AG04449 (cell line): ENCODE data around the gene TRIM56.
"Not testable (repeated sequence)": the region's sequence is repeated elsewhere in the genome, so short reads cannot be mapped to it uniquely, and the experiment has no call there.

Experiments
- CTCF ChIA-PET: fragments of 350-600 bp; formaldehyde crosslinking; extraction: SDS; loops from one replicate; lab custom pipeline; 2021; ENCODE audit warnings: antibody characterized with exemption; lab: Yijun Ruan, JAX
- POLR2A ChIA-PET: fragments of 400-600, 350-600 bp; formaldehyde crosslinking; extraction: SDS; loops from one replicate; lab custom pipeline; 2020; ENCODE audit warnings: antibody characterized with exemption, inconsistent platforms; lab: Yijun Ruan, JAX
- DNase-seq: peaks from one replicate; pipeline ENCODE4 v3.0.0-alpha.2; 2010; ENCODE audit warnings: low read depth, low spot score
- H3K4me3 ChIP-seq: 2 replicates; pipeline ENCODE4 v1.5.1; 2011; ENCODE audit warnings: low read depth, mild to moderate bottlenecking, control low read depth, low read length
- CTCF ChIP-seq: IDR thresholded peaks from one replicate; pipeline ENCODE4 v1.5.1; 2011; ENCODE audit warnings: mild to moderate bottlenecking, moderate library complexity, low read length, control low read depth, inconsistent platforms; ENCODE audit not compliant: insufficient read depth; ENCODE audit errors: missing control alignments

The TRIM56 gene

GRCh38 chr7:101066141-101066832 is 19.0 kb upstream of the TRIM56 start:
- no peak overlapping the region for H3K4me3 ChIP-seq
- ChIA-PET POLR2A (interaction anchor here (0.8 kb wide), 1 partner anchor 78 kb away, joined by 3 read pairs; no protein-coding TSS in a partner anchor), CTCF (interaction anchor here (1.2 to 6.9 kb wide), 3 partner anchors 11 to 171 kb away, joined by 3 to 55 read pairs (median 7); partner anchors contain the start of gene ACHE)
- no peak for TF ChIP-seq CTCF
- no peak for DNase-seq

GRCh38 chr7:101066833-101067177 is 18.5 kb upstream of the TRIM56 start:
- POLR2A ChIA-PET: interaction anchor here (0.8 kb wide), 1 partner anchor 77 kb away, joined by 3 read pairs; no protein-coding TSS in a partner anchor
- CTCF ChIA-PET: interaction anchor here (0.9 to 6.9 kb wide), 3 partner anchors 12 to 172 kb away, joined by 3 to 55 read pairs (median 7); partner anchors contain the start of gene ACHE
- no peak for TF ChIP-seq CTCF
- DNase-seq: no peak
- H3K4me3 ChIP-seq: no peak overlapping the region

GRCh38 chr7:101068401-101068800 is 16.9 kb upstream of the TRIM56 start:
- TF ChIP-seq CTCF: no peak
- ChIA-PET CTCF (interaction anchor here (1.4 to 6.9 kb wide), 3 partner anchors 10 to 170 kb away, joined by 4 to 55 read pairs (median 10); no protein-coding TSS in a partner anchor), POLR2A (no interaction called here)
- DNase-seq: no peak
- H3K4me3 ChIP-seq: no peak overlapping the region

- H3K4me3 ChIP-seq, DNase-seq, POLR2A ChIA-PET: not testable (repeated sequence)
- CTCF ChIA-PET: interaction anchor here (0.8 kb wide), 2 partner anchors 13 to 173 kb away, joined by 3 read pairs; no protein-coding TSS in a partner anchor
Measured at GRCh38 chr7:101071362-101072104, 13.7 kb upstream of the TRIM56 start.

- H3K4me3 ChIP-seq: no peak overlapping the region
- DNase-seq: no peak
- CTCF ChIA-PET: interaction anchor here (0.9 to 5.8 kb wide), 7 partner anchors 8 to 209 kb away, joined by 3 to 55 read pairs (median 18); partner anchors contain the start of genes ACHE and TRIM56
- no peak for TF ChIP-seq CTCF
- POLR2A ChIA-PET: no interaction called here
Measured at GRCh38 chr7:101075646-101076045, 9.6 kb upstream of the TRIM56 start.

GRCh38 chr7:101076183-101076582 is 9.1 kb upstream of the TRIM56 start:
- H3K4me3 ChIP-seq, DNase-seq, POLR2A ChIA-PET: not testable (repeated sequence)
- CTCF ChIA-PET: interaction anchor here (0.9 to 5.8 kb wide), 8 partner anchors 9 to 209 kb away, joined by 3 to 55 read pairs (median 11); partner anchors contain the start of genes ACHE and TRIM56
